Stimulated activated CD4-positive, alpha-beta T cell treated with anti-CD3 and anti-CD28 coated beads, TNF-alpha, amount 100 ng/mL, for 48 hours (primary cell): ENCODE data around the gene RAN.
"Not testable (repeated sequence)": the region's sequence is repeated elsewhere in the genome, so short reads cannot be mapped to it uniquely, and the experiment has no call there.

ENCODE experiments used
- DNase-seq, 3 donors: peaks; one replicate each; pipeline ENCODE4 v3.0.0-alpha.2; 2020; ENCODE audit warnings: low read depth in 3 of 3

The RAN gene

GRCh38 chr12:130878193-130879185, 6.6 kb downstream of the RAN start:
- no peak for DNase-seq

GRCh38 chr12:130879212-130879686, 7.4 kb downstream of the RAN start:
- no peak for DNase-seq

GRCh38 chr12:130879781-130880389, 8.0 kb downstream of the RAN start:
- DNase-seq: no peak

GRCh38 chr12:130880411-130880885, 8.6 kb downstream of the RAN start:
- no peak for DNase-seq

- no peak for DNase-seq
Observed at GRCh38 chr12:130881046-130881445, 9.2 kb downstream of the RAN start.

GRCh38 chr12:130881548-130881947, 9.7 kb downstream of the RAN start:
- no peak for DNase-seq

GRCh38 chr12:130887190-130887589, 15.3 kb downstream of the RAN start:
- not testable (repeated sequence) for DNase-seq

GRCh38 chr12:130904064-130904463, 32.2 kb downstream of the RAN start:
- no peak for DNase-seq

- not testable (repeated sequence) for DNase-seq
Observed at GRCh38 chr12:130904936-130905455, 33.1 kb downstream of the RAN start.

GRCh38 chr12:130909111-130909510, 37.2 kb downstream of the RAN start:
- DNase-seq: no peak

GRCh38 chr12:130911193-130911592, 39.3 kb downstream of the RAN start:
- no peak for DNase-seq

GRCh38 chr12:130911933-130912332, 40.1 kb downstream of the RAN start:
- DNase-seq: no peak

GRCh38 chr12:130916241-130916911, 44.5 kb downstream of the RAN start:
- peak in 1 of 3 donors; percentile 8 for DNase-seq

- no peak for DNase-seq
Observed at GRCh38 chr12:130917607-130918006, 45.7 kb downstream of the RAN start.

GRCh38 chr12:130919086-130919485, 47.2 kb downstream of the RAN start:
- DNase-seq: no peak

GRCh38 chr12:130920119-130920703, 48.3 kb downstream of the RAN start:
- no peak for DNase-seq

- DNase-seq: no peak
Observed at GRCh38 chr12:130920723-130921381, 49.0 kb downstream of the RAN start.

GRCh38 chr12:130922511-130922953, 50.7 kb downstream of the RAN start:
- DNase-seq: no peak

GRCh38 chr12:130924966-130925665, 53.2 kb downstream of the RAN start:
- DNase-seq: no peak

- no peak for DNase-seq
Observed at GRCh38 chr12:130925666-130926015, 53.8 kb downstream of the RAN start.
